Heart right ventricle (tissue), 16 donors: ENCODE data around the gene CNOT3. TPM values are rescaled to one million over a fixed set of nuclear protein-coding genes. Genes with fewer than 3 reads are reported as not detected.
A peak's percentile ranks its signal among the peaks of the same experiment; 100 is the strongest.

Experiments used
- ATAC-seq, 8 donors: fragments of 200-7000 bp; cut with Tn5 transposase; one replicate each; pipeline ENCODE4 v1.9.1; 2020; ENCODE audit warnings: mild to moderate bottlenecking in 8 of 8, moderate library complexity in 8 of 8, moderate number of reproducible peaks in 1 of 8
- DNase-seq, 2 donors: peaks; one replicate each; pipeline ENCODE4 v3.0.0-alpha.2; 2020
- H3K27ac ChIP-seq, 10 donors: fragments of 200-600 bp; sonication (generic) in 2 of 10; one replicate each; pipeline versions ENCODE4 v1.5.0 to v1.8.0; 2020 to 2022; ENCODE audit warnings: mild to moderate bottlenecking in 3 of 10
- H3K27me3 ChIP-seq, 7 donors: fragments of 200-600 bp; one replicate each; pipeline ENCODE4 v1.8.0; 2021 to 2022; ENCODE audit warnings: mild to moderate bottlenecking in 2 of 7
- H3K36me3 ChIP-seq, 9 donors: fragments of 200-600 bp; sonication (generic) in 1 of 9; one replicate each; pipeline versions ENCODE4 v1.5.0 to v1.8.0; 2020 to 2022; ENCODE audit warnings: mild to moderate bottlenecking in 2 of 9
- H3K4me1 ChIP-seq, 9 donors: fragments of 200-600 bp; sonication (generic) in 1 of 9; one replicate each; pipeline versions ENCODE4 v1.5.0 to v1.8.0; 2020 to 2022; ENCODE audit warnings: mild to moderate bottlenecking in 4 of 9
- H3K4me3 ChIP-seq, 10 donors: fragments of 200-600 bp; sonication (generic) in 2 of 10; one replicate each; pipeline versions ENCODE4 v1.5.0 to v1.8.0; 2020 to 2022; ENCODE audit warnings: mild to moderate bottlenecking in 7 of 10, moderate library complexity in 2 of 10
- H3K9me3 ChIP-seq, 11 donors: fragments of 200-600 bp in 10 of 11; sonication (generic) in 2 of 11; one replicate each; pipeline versions ENCODE4 v1.5.0 to v1.8.0; 2013 to 2022; ENCODE audit warnings: mild to moderate bottlenecking in 2 of 11, control low read depth in 1 of 11, moderate library complexity in 1 of 11
- WGBS, 2 donors: extraction: QIAGEN DNeasy Blood & Tissue Kit; methylation state at CpG; one replicate each; pipeline ENCODE4 v1.1.7; 2013; ENCODE audit warnings: inconsistent platforms in 1 of 2; 5-methylcytosine and 5-hydroxymethylcytosine counted together
- intact Hi-C, 10 donors: fragments of 100-400 bp; cut with DNase I; formaldehyde crosslinking; loops; one replicate each; pipeline versions ENCODE4 v1.11.1 to v1.14.2; 2022
- polyA plus RNA-seq, 2 donors: library from polyadenylated mRNA; stranded (reverse); fragments of 200-250 nt; gene quantifications; one replicate each; pipeline ENCODE4 v1.2.3, GENCODE V29; 2013
- total RNA-seq, 10 donors: library from RNA; stranded (reverse); fragmentation: NEBNext Ultra II Directional in 3 of 10; extraction: Animal tissue kit (Norgen Biotek cat#: 25700) in 3 of 10; gene quantifications; one replicate each; pipeline versions ENCODE4 v1.2.1 to v1.2.4, GENCODE V29; 2021 to 2023
- TF ChIP-seq, protein P1 (sequence below), 9 donors: fragments of 200-600 bp; sonication (generic) in 2 of 9; IDR thresholded peaks; one replicate each; pipeline versions ENCODE4 v1.5.0 to v1.8.0; 2021 to 2022; ENCODE audit warnings: antibody characterized with exemption in 9 of 9, mild to moderate bottlenecking in 5 of 9, moderate library complexity in 1 of 9
- donor health status: Arrhythmogenic right ventricular cardiomyopathy.
- donor health status: ischemic (EF 13 %, LVEDD 7.1; RV severe dilation, severe dysfunction).
- donor health status: healthy with polysubstance abuse.
- donor health status: DM: no; HTN: yes; CAD: no.
- donor health status: DM: no; HTN: no; CAD: no.
- donor health status: ischemic (EF 25% LVEDD 6.9; RV normal size, moderate dysfunction).
- donor health status: ischemic (EF 25% LVEDD 5.7; RV mildly dilated, moderate dysfunction).
- donor health status: healthy.
- donor health status: DM: yes; HTN: yes; CAD: no.
- donor health status: Ischemic cardiomyopathy.
- donor health status: ischemic (EF 35%, LVEDD 5.7; RV mildly dilated, moderate dysfunction).
- donor health status: nonischemic (EF 11% LVEDD 7.7; RV severe dilation, severe dysfunction).
- donor health status: DM: yes; HTN: yes; CAD: no.
- donor health status: PGD.
- donor health status: ischemic (EF 29% LVEDD 5.4; RV normal size, mild dysfunction).
- donor health status: nonischemic (EF 23%, LVEDD 6.1; RV moderate dilation, normal function).

CNOT3 gene
- total and polyA plus RNA-seq, 12 donors, result 14.5 to 27.8 (median 20.9) TPM

DNA sequence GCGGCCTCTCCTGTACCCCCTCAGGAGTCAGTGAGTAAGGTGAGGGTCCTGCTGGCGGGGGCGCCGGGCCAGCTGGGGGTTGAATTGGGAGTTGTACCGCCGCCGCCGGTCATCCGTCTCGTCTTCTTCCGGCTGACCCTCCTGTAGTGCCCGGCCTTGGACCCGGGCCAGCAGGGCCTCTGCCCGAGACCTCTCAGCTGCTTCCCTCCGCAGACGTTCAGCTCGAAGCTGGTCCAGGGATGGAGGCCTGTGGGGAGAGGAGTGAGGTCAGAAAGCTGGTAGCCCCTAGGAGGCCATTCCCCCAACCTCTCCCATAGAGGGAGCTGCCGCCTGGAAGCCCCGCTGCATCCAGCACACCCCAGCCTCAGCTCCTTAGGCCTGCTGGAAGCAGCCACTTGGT, 18.1 kb downstream of the CNOT3 start:
- Histone ChIP-seq H3K27ac (no peak overlapping the region), H3K4me3 (no peak overlapping the region), H3K36me3 (peaks cover 0 to 79% (median 75%) of the 10 kb centered on the region in 9 donors), H3K27me3 (no peaks in the 10 kb centered on the region), H3K9me3 (no peaks in the 10 kb centered on the region), H3K4me1 (peaks cover 2 to 41% (median 19%) of the 10 kb centered on the region in 9 donors)
- 66 to 74% methylated on average over 19 of the region's 19 CpGs for WGBS, 2 donors
- ATAC-seq (no peak), DNase-seq (no peak)
- TF ChIP-seq, protein P1, sequence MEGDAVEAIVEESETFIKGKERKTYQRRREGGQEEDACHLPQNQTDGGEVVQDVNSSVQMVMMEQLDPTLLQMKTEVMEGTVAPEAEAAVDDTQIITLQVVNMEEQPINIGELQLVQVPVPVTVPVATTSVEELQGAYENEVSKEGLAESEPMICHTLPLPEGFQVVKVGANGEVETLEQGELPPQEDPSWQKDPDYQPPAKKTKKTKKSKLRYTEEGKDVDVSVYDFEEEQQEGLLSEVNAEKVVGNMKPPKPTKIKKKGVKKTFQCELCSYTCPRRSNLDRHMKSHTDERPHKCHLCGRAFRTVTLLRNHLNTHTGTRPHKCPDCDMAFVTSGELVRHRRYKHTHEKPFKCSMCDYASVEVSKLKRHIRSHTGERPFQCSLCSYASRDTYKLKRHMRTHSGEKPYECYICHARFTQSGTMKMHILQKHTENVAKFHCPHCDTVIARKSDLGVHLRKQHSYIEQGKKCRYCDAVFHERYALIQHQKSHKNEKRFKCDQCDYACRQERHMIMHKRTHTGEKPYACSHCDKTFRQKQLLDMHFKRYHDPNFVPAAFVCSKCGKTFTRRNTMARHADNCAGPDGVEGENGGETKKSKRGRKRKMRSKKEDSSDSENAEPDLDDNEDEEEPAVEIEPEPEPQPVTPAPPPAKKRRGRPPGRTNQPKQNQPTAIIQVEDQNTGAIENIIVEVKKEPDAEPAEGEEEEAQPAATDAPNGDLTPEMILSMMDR (IDR thresholded peaks at IDR 0.05), result no peak
- intact Hi-C loops, result loop anchor here in 1 of 10 donors (5.0 kb wide), 1 partner anchor 47 kb away; the partner anchor contains the start of gene RPS9

DNA sequence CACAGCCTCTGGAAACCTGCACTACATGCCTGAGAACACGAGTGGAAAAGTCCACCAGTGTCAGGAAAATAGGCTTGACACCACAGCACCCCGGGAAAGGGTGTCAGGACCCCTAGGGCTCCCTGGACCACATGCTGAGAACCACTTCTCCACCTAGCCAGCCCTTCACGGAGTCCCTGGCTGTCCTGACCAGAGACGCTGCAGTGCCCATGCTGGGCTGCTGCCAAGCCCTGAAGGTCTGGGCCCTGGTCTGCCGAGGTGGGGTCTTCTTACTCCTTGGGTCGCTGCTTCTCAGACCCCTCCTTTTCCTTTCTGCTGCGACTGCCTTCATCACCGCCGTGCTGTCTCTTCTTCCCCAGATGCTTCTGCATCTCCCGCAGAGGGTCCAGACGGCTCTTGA, 18.9 kb downstream of the CNOT3 start:
- Histone ChIP-seq H3K36me3 (peaks cover 0 to 71% (median 68%) of the 10 kb centered on the region in 9 donors), H3K27ac (no peak overlapping the region), H3K4me1 (peaks cover 4 to 49% (median 26%) of the 10 kb centered on the region in 9 donors), H3K27me3 (no peaks in the 10 kb centered on the region), H3K9me3 (no peaks in the 10 kb centered on the region), H3K4me3 (no peak overlapping the region)
- intact Hi-C loops, result loop anchor here in 1 of 10 donors (5.0 kb wide), 1 partner anchor 46 kb away; the partner anchor contains the start of gene RPS9
- no peak for DNase-seq
- TF ChIP-seq, protein P1 (IDR thresholded peaks at IDR 0.05), result no peak
- no peak for ATAC-seq
- WGBS, 2 donors, result 74 to 76% methylated on average over 11 of the region's 11 CpGs

GRCh38 chr19:54156953-54157352, 19.4 kb downstream of the CNOT3 start:
- TF ChIP-seq, protein P1 (IDR thresholded peaks at IDR 0.05), result no peak
- ATAC-seq (no peak), DNase-seq (no peak)
- Histone ChIP-seq H3K27ac (no peak overlapping the region), H3K9me3 (no peaks in the 10 kb centered on the region), H3K4me3 (no peak overlapping the region), H3K36me3 (peaks cover 0 to 66% (median 63%) of the 10 kb centered on the region in 9 donors), H3K27me3 (no peaks in the 10 kb centered on the region), H3K4me1 (peaks cover 4 to 54% (median 26%) of the 10 kb centered on the region in 9 donors)
- WGBS, 2 donors, result 96 to 97% methylated on average over 3 of the region's 3 CpGs
- intact Hi-C loops, result loop anchor here in 1 of 10 donors (5.0 kb wide), 1 partner anchor 45 kb away; the partner anchor contains the start of gene RPS9

- peak overlapping the region; percentile 88 to 97 (median 95) for H3K27ac ChIP-seq
- H3K9me3 ChIP-seq, result no peaks in the 10 kb centered on the region
- intact Hi-C loops, result loop anchor here in 1 of 10 donors (5.0 kb wide), 1 partner anchor 43 kb away; the partner anchor contains the start of gene RPS9
- TF ChIP-seq, protein P1 (IDR thresholded peaks at IDR 0.05), result no peak
- DNase-seq (no peak), ATAC-seq (no peak)
- peaks cover 0 to 47% (median 44%) of the 10 kb centered on the region in 9 donors for H3K36me3 ChIP-seq
- H3K27me3 ChIP-seq, result no peaks in the 10 kb centered on the region
- WGBS, 2 donors, result 11 to 13% methylated on average over 19 of the region's 19 CpGs
- peaks cover 4 to 62% (median 35%) of the 10 kb centered on the region in 9 donors for H3K4me1 ChIP-seq
- peak overlapping the region; percentile 58 to 78 (median 70) for H3K4me3 ChIP-seq
Observed at GRCh38 chr19:54158812-54159351, 21.3 kb downstream of the CNOT3 start.
